A549 (cell line): ENCODE measurements around the gene APOBEC4. TPM values are rescaled to one million over a fixed set of nuclear protein-coding genes. Genes with fewer than 3 reads are reported as not detected.

Source experiments
- ATAC-seq, 2 experiments: fragments of 200-7000 bp in 1 of 2; fragments of >200 bp in 1 of 2; cut with Nextera tagmentation in 1 of 2; cut with Tn5 transposase in 1 of 2; 3 replicates each; pipeline versions ENCODE4 v1.8.0 to v1.9.1; 2018 to 2020; ENCODE audit warnings: mild to moderate bottlenecking in 1 of 2, moderate library complexity in 1 of 2
- CTCF ChIA-PET: fragments of 300-600 bp; sonication (Branson Sonifier 250); formaldehyde crosslinking; extraction: SDS; loops from one replicate; lab custom pipeline; 2021; ENCODE audit warnings: antibody characterized with exemption, inconsistent platforms; lab: Yijun Ruan, JAX
- POLR2A ChIA-PET: fragments of 350-600 bp; formaldehyde crosslinking; extraction: SDS; loops from one replicate; lab custom pipeline; 2021; ENCODE audit warnings: antibody characterized with exemption, inconsistent platforms; lab: Yijun Ruan, JAX
- DNase-seq, 2 experiments: peaks; one replicate each; pipeline versions ENCODE4 v3.0.0 to v3.0.0-alpha.2; 2011 to 2016; ENCODE audit warnings: low read depth in 1 of 2, low spot score in 1 of 2
- FAIRE-seq: peaks from 2 replicates; lab custom pipeline; 2011; peaks lifted over from hg19 to GRCh38; lab: Jason Lieb, UNC
- H3K27ac ChIP-seq, 2 experiments: fragments of >200 bp; sonication (Bioruptor Twin); formaldehyde crosslinking; 3 replicates each; pipeline ENCODE4 v1.5.1; 2016 to 2017
- H3K4me1 ChIP-seq: fragments of >200 bp; sonication (Bioruptor Twin); formaldehyde crosslinking; 3 replicates; pipeline ENCODE4 v1.6.1; 2016
- H3K4me2 ChIP-seq: fragments of >200 bp; sonication (Bioruptor Twin); formaldehyde crosslinking; 3 replicates; pipeline ENCODE4 v1.6.1; 2016
- H3K4me3 ChIP-seq: fragments of >200 bp; sonication (Bioruptor Twin); formaldehyde crosslinking; 3 replicates; pipeline ENCODE4 v1.5.1; 2016
- H3K9me3 ChIP-seq: fragments of >200 bp; sonication (Bioruptor Twin); formaldehyde crosslinking; 3 replicates; pipeline ENCODE4 v1.6.1; 2016
- BHLHE40 ChIP-seq: IDR thresholded peaks from 2 replicates; pipeline ENCODE4 v1.6.1; 2012; ENCODE audit warnings: low read depth, low read length, inconsistent platforms
- CBX8 ChIP-seq: fragments of 200-600 bp; sonication (generic); IDR thresholded peaks from 2 replicates; pipeline ENCODE4 v1.6.1; 2016
- CHD2 ChIP-seq: fragments of 150-350 bp; IDR thresholded peaks from 2 replicates; pipeline ENCODE4 v1.6.1; 2014; ENCODE audit warnings: low read length; ENCODE audit not compliant: partially characterized antibody
- EHF ChIP-seq: fragments of 250-450 bp; sonication (Bioruptor Pico); IDR thresholded peaks from 2 replicates; pipeline ENCODE4 v1.5.0; 2020; ENCODE audit warnings: mild to moderate bottlenecking
- EHMT2 ChIP-seq: fragments of 200-600 bp; sonication (generic); IDR thresholded peaks from 2 replicates; pipeline ENCODE4 v1.6.1; 2016; ENCODE audit warnings: antibody characterized with exemption, low read depth, mild to moderate bottlenecking, moderate library complexity
- EP300 ChIP-seq, 2 experiments: fragments of >200 bp; sonication (Bioruptor Twin); formaldehyde crosslinking; IDR thresholded peaks; 2 replicates in 1 of 2; 3 replicates in 1 of 2; pipeline ENCODE4 v1.6.1; 2016 to 2017
- FOXS1 ChIP-seq: fragments of 250-450 bp; sonication (Bioruptor Pico); IDR thresholded peaks from 2 replicates; pipeline ENCODE4 v1.5.0; 2020; ENCODE audit warnings: mild to moderate bottlenecking, moderate library complexity
- GATA3 ChIP-seq: IDR thresholded peaks from 2 replicates; pipeline ENCODE4 v1.6.1; 2012; ENCODE audit warnings: borderline replicate concordance
- HDAC2 ChIP-seq: fragments of 200-600 bp; sonication (generic); IDR thresholded peaks from 2 replicates; pipeline ENCODE4 v1.6.1; 2016
- HOXB5 ChIP-seq: fragments of 250-450 bp; sonication (Bioruptor Pico); IDR thresholded peaks from 2 replicates; pipeline ENCODE4 v1.5.0; 2020; ENCODE audit warnings: mild to moderate bottlenecking, moderate library complexity
- JUN ChIP-seq, 2 experiments: fragments of >200 bp; sonication (Bioruptor Twin); formaldehyde crosslinking; IDR thresholded peaks; 2 replicates in 1 of 2; 3 replicates in 1 of 2; pipeline ENCODE4 v1.6.1; 2016 to 2017
- JUNB ChIP-seq: fragments of >200 bp; sonication (Bioruptor Twin); formaldehyde crosslinking; IDR thresholded peaks from 2 replicates; pipeline ENCODE4 v1.6.1; 2016
- MAFK ChIP-seq: fragments of 450-650 bp; IDR thresholded peaks from 2 replicates; pipeline ENCODE4 v1.6.1; 2014; ENCODE audit not compliant: partially characterized antibody
- NR3C1 ChIP-seq: fragments of >200 bp; sonication (Bioruptor Twin); formaldehyde crosslinking; IDR thresholded peaks from 3 replicates; pipeline ENCODE4 v1.6.1; 2017
- RAD21 ChIP-seq, 2 experiments: fragments of >200 bp in 1 of 2; sonication (Bioruptor Twin) in 1 of 2; formaldehyde crosslinking in 1 of 2; IDR thresholded peaks in 1 of 2; conservative IDR thresholded peaks in 1 of 2; 2 replicates in 1 of 2; 3 replicates in 1 of 2; pipeline ENCODE4 v1.6.1; 2012 to 2018; ENCODE audit warnings: inconsistent platforms in 1 of 2
- RCOR1 ChIP-seq: fragments of 150-350 bp; IDR thresholded peaks from 2 replicates; pipeline ENCODE4 v1.6.1; 2014; ENCODE audit warnings: antibody characterized with exemption, low read length, low read depth
- RNF2 ChIP-seq: fragments of 200-600 bp; sonication (generic); IDR thresholded peaks from 2 replicates; pipeline ENCODE4 v1.6.1; 2016; ENCODE audit warnings: low read depth, mild to moderate bottlenecking, antibody characterized with exemption, moderate library complexity, borderline replicate concordance
- TFCP2L1 ChIP-seq: fragments of 250-450 bp; sonication (Bioruptor Pico); IDR thresholded peaks from 2 replicates; pipeline ENCODE4 v1.5.0; 2021; ENCODE audit warnings: mild to moderate bottlenecking
- ZFP36 ChIP-seq: fragments of 450-650 bp; IDR thresholded peaks from 2 replicates; pipeline ENCODE4 v1.6.1; 2014; ENCODE audit warnings: borderline replicate concordance; ENCODE audit not compliant: partially characterized antibody
- WGBS: methylation state at CpG from one replicate; pipeline ENCODE4 v1.1.6; 2017; ENCODE audit errors: missing lambda C conversion rate; 5-methylcytosine and 5-hydroxymethylcytosine counted together
- polyA plus RNA-seq, 4 experiments: library from polyadenylated mRNA; depleted of rRNA in 3 of 4; stranded (reverse); fragments of >200 nt; fragmentation: RNase III in 1 of 4; extraction: RNeasy Plus Mini Kit Qiagen cat#74134 plus additional on column Dnase treatment in 1 of 4; gene quantifications; 2 replicates in 3 of 4; 3 replicates in 1 of 4; pipeline ENCODE4 v1.2.3, GENCODE V29; 2011 to 2017
- TF ChIP-seq, protein P1 (sequence below): fragments of >200 bp; sonication (Bioruptor Twin); formaldehyde crosslinking; IDR thresholded peaks from 3 replicates; pipeline ENCODE4 v1.6.1; 2016
- TF ChIP-seq, protein P2 (sequence below): fragments of 200-600 bp; sonication (generic); IDR thresholded peaks from 2 replicates; pipeline ENCODE4 v1.6.1; 2016; ENCODE audit warnings: antibody characterized with exemption, mild to moderate bottlenecking, moderate library complexity
- TF ChIP-seq, protein P3 (sequence below): fragments of 150-350 bp; IDR thresholded peaks from 2 replicates; pipeline ENCODE4 v1.6.1; 2014; ENCODE audit warnings: low read depth, mild to moderate bottlenecking, low read length
- TF ChIP-seq, protein P4 (sequence below): fragments of >200 bp; sonication (Bioruptor Twin); formaldehyde crosslinking; IDR thresholded peaks from 2 replicates; pipeline ENCODE4 v1.6.1; 2016
- TF ChIP-seq, protein P5 (sequence below): fragments of 450-650 bp; IDR thresholded peaks from 2 replicates; pipeline ENCODE4 v1.6.1; 2014; ENCODE audit warnings: antibody characterized with exemption
- TF ChIP-seq, protein P6 (sequence below): IDR thresholded peaks from 2 replicates; pipeline ENCODE4 v1.6.1; 2012; ENCODE audit warnings: low read depth, borderline replicate concordance

The APOBEC4 gene
- polyA plus RNA-seq, 2 of the 4 experiments (the other 2 are of a cell fraction): not detected

DNA sequence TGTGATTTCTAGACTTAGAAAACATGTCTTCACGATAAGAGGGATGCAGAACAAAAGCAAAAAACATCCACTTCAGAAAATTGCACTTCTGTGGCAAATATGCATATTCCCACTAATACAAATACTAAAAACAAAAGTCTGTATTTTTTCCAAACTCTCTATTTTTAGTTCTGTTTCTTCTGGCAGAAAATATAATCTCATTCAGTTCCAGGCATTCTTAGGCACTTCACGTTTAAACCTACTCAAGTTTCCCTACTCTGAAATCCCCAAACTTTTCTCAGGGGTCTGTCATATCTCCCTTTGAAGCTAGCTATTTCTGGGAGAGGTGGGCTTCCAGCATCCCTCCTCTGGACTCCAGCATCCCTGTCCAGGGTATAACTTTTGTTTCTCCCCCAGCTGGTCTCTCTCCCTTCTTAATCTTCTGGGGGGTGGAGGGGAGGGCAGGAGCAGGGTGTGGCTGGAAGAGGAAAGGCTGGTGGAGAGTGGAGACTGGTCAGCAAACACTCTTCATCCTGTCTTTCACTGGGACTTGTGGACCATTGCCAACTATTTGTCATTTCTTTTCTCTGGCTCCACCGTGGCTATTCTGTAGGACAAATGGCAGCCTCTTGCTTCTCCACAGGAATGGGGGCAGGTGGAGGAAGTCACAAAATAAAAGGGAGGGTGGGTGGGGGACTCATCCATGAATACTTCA is 43.2 kb downstream of the APOBEC4 start:
- Histone ChIP-seq H3K9me3 (no peaks in the 10 kb centered on the region), H3K27ac (peak overlapping the region; percentile 67 to 69; a peak in 4 of 6 replicates), H3K4me1 (peaks cover 31% of the 10 kb centered on the region)
- peak in 1 of 2 experiments; percentile 48; a peak in 3 of 6 replicates for ATAC-seq
- 17% methylated on average over 3 of the region's 3 CpGs for WGBS
- TF ChIP-seq EHMT2 (no peak), RNF2 (no peak), EHF (no peak), ZFP36 (no peak), CHD2 (no peak), JUN (IDR thresholded peaks at IDR 0.05) (no peak), NR3C1 (no peak), HDAC2 (no peak), FOXS1 (CRISPR knock-in tag) (no peak)
- TF ChIP-seq, protein P1, sequence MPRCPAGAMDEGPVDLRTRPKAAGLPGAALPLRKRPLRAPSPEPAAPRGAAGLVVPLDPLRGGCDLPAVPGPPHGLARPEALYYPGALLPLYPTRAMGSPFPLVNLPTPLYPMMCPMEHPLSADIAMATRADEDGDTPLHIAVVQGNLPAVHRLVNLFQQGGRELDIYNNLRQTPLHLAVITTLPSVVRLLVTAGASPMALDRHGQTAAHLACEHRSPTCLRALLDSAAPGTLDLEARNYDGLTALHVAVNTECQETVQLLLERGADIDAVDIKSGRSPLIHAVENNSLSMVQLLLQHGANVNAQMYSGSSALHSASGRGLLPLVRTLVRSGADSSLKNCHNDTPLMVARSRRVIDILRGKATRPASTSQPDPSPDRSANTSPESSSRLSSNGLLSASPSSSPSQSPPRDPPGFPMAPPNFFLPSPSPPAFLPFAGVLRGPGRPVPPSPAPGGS: no peak
- TF ChIP-seq, protein P2, sequence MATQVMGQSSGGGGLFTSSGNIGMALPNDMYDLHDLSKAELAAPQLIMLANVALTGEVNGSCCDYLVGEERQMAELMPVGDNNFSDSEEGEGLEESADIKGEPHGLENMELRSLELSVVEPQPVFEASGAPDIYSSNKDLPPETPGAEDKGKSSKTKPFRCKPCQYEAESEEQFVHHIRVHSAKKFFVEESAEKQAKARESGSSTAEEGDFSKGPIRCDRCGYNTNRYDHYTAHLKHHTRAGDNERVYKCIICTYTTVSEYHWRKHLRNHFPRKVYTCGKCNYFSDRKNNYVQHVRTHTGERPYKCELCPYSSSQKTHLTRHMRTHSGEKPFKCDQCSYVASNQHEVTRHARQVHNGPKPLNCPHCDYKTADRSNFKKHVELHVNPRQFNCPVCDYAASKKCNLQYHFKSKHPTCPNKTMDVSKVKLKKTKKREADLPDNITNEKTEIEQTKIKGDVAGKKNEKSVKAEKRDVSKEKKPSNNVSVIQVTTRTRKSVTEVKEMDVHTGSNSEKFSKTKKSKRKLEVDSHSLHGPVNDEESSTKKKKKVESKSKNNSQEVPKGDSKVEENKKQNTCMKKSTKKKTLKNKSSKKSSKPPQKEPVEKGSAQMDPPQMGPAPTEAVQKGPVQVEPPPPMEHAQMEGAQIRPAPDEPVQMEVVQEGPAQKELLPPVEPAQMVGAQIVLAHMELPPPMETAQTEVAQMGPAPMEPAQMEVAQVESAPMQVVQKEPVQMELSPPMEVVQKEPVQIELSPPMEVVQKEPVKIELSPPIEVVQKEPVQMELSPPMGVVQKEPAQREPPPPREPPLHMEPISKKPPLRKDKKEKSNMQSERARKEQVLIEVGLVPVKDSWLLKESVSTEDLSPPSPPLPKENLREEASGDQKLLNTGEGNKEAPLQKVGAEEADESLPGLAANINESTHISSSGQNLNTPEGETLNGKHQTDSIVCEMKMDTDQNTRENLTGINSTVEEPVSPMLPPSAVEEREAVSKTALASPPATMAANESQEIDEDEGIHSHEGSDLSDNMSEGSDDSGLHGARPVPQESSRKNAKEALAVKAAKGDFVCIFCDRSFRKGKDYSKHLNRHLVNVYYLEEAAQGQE: no peak
- TF ChIP-seq, protein P3, sequence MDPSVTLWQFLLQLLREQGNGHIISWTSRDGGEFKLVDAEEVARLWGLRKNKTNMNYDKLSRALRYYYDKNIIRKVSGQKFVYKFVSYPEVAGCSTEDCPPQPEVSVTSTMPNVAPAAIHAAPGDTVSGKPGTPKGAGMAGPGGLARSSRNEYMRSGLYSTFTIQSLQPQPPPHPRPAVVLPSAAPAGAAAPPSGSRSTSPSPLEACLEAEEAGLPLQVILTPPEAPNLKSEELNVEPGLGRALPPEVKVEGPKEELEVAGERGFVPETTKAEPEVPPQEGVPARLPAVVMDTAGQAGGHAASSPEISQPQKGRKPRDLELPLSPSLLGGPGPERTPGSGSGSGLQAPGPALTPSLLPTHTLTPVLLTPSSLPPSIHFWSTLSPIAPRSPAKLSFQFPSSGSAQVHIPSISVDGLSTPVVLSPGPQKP: no peak
- TF ChIP-seq, all 56 proteins: peak for 0
- peak overlapping the region; percentile 50 for H3K4me2 ChIP-seq
- DNase-seq (no peak), FAIRE-seq (no peak)
- no peak overlapping the region for H3K4me3 ChIP-seq
- CTCF ChIA-PET: interaction anchor here (0.9 to 3.1 kb wide), 9 partner anchors 10 to 305 kb away, joined by 3 to 17 read pairs (median 4); no protein-coding TSS in a partner anchor
- POLR2A ChIA-PET: interaction anchor here (0.7 to 1.5 kb wide), 3 partner anchors 13 to 442 kb away, joined by 3 to 7 read pairs (median 6); partner anchors contain the start of gene TSEN15

DNA sequence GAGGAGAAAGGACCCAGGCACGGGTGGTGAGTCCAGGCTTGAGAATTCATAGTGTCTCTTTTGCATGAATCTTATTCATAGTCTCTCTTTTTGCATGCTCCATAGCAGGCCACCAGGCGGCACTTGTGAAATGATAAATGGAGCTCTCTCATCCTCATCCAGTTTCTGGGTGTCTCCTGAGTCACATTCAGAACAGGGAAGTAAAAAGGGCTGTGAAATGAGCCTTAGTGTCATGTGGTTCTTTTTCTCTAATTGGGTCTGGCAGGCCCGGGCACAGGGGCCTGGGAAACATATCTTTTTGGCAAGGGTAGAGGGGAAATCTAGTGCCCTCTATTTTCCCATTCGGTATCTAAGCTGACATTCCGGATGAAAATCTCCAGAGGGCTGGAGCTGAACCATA is 43.8 kb downstream of the APOBEC4 start:
- WGBS: 40% methylated on average over 5 of the region's 5 CpGs
- POLR2A ChIA-PET: interaction anchor here (0.7 to 1.5 kb wide), 3 partner anchors 13 to 443 kb away, joined by 3 to 7 read pairs (median 6); partner anchors contain the start of gene TSEN15
- CTCF ChIA-PET: interaction anchor here (0.9 to 3.1 kb wide), 8 partner anchors 10 to 306 kb away, joined by 3 to 17 read pairs (median 5); no protein-coding TSS in a partner anchor
- Histone ChIP-seq H3K4me2 (peak overlapping the region; percentile 50; the same call in 2 of the 3 replicates), H3K4me3 (no peak overlapping the region), H3K9me3 (no peaks in the 10 kb centered on the region), H3K27ac (peak overlapping the region; percentile 67 to 69; a peak in 5 of 6 replicates), H3K4me1 (peaks cover 31% of the 10 kb centered on the region)
- ATAC-seq (peak; percentile 90 to 94), FAIRE-seq (no peak), DNase-seq (peak; percentile 21 to 67)
- TF ChIP-seq EHMT2 (no peak), MAFK (no peak), BHLHE40 (no peak), EP300 (IDR thresholded peaks at IDR 0.05) (no peak), ZFP36 (no peak), FOXS1 (CRISPR knock-in tag) (no peak), JUNB (no peak), GATA3 (no peak), HOXB5 (no peak), RAD21 (conservative IDR thresholded peaks at IDR 0.05 in 1 of 2, IDR thresholded peaks at IDR 0.05 in 1 of 2) (peak; percentile 56 to 59), RCOR1 (no peak), CHD2 (no peak), CBX8 (no peak), NR3C1 (no peak), TFCP2L1 (no peak), HDAC2 (no peak)
- TF ChIP-seq, protein P4, sequence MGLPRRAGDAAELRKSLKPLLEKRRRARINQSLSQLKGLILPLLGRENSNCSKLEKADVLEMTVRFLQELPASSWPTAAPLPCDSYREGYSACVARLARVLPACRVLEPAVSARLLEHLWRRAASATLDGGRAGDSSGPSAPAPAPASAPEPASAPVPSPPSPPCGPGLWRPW: no peak
- TF ChIP-seq, protein P5, sequence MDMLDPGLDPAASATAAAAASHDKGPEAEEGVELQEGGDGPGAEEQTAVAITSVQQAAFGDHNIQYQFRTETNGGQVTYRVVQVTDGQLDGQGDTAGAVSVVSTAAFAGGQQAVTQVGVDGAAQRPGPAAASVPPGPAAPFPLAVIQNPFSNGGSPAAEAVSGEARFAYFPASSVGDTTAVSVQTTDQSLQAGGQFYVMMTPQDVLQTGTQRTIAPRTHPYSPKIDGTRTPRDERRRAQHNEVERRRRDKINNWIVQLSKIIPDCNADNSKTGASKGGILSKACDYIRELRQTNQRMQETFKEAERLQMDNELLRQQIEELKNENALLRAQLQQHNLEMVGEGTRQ: no peak
- TF ChIP-seq, protein P6, sequence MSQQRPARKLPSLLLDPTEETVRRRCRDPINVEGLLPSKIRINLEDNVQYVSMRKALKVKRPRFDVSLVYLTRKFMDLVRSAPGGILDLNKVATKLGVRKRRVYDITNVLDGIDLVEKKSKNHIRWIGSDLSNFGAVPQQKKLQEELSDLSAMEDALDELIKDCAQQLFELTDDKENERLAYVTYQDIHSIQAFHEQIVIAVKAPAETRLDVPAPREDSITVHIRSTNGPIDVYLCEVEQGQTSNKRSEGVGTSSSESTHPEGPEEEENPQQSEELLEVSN: no peak
- TF ChIP-seq, protein P1: no peak
